ENCODE results near the gene ATP5PD.
A peak's percentile ranks its signal among the peaks of the same experiment; 100 is the strongest.
"Not testable (repeated sequence)": the region's sequence is repeated elsewhere in the genome, so short reads cannot be mapped to it uniquely, and the experiment has no call there.

Gene ATP5PD

DNA sequence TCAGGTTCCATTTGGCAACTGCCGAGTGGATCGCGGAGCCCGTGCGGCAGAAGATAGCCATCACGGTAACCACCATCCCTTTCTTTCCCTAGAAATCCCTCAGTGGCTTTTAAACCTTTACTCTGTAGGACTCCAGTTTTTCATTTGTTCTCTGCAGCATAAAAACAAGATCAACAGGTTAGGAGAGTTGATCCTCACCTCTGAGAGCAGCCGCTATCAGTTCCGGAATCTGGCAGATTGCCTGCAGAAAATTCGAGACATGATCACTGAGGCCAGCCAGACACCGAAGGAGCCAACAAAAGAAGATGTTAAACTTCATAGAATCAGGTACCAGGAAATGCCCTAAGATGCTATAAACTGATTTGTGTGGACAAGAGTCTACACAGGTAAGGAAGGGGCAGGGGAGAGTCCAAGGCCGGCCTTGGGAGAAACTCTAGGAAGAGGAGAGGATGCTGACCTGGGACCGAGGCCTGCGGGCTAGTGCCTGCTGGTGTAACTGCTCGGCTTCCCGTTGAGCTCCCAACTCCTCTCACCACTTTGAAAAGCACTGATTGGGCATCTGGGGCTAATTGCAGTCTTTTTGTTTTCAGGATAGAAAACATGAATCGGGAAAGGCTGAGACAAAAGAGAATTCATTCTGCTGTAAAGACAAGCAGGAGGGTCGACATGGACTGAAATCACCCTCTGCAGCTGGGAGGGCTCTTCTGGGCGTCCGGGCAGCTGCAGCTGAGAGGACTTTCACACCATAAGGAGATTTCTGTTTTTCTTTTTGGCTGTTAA lies 26.2 kb downstream of the ATP5PD start:
- no peak for DNase-seq (ENCODE audit: low read depth)

DNA sequence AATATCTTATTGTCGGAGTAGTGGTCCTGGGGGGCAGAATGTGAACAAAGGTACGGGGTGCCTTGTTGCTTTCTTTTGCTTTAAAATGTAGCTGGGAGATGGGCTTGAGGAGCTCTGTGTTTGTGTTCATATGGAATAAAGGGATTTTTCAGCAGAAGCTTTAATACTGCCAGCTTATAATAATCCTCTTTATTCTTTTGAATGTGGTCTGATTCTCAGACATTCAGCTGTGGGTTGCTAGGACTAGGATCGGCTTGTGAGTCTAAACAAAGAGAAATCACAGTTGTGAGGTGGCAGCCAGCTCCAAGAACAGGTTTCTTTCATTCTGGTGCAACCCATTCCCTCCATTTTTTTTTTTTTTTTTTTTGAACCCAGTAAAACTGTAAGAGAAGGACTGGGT lies 27.1 kb downstream of the ATP5PD start:
- DNase-seq (ENCODE audit: low read depth) = no peak

DNA sequence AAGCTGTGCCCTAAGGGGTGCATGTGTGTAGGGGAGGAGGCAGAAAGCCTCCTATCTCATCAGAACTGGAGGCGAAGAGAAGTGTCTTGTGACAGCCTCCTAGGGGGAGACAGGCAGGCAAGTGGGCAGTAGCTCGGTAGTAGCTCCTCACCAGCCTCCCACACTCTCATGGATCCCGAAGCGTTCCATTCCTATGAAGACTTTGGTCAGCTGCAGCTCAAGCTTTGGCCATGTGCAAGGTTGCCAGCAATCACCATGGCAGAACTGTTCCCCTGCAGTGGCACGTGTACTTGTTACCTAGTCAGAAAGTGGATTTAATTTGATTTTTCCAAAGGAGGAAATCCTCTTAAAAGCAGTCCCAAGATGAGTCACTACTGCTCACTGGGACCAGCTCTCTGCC lies 27.6 kb downstream of the ATP5PD start:
- no peak for DNase-seq (ENCODE audit: low read depth)

DNA sequence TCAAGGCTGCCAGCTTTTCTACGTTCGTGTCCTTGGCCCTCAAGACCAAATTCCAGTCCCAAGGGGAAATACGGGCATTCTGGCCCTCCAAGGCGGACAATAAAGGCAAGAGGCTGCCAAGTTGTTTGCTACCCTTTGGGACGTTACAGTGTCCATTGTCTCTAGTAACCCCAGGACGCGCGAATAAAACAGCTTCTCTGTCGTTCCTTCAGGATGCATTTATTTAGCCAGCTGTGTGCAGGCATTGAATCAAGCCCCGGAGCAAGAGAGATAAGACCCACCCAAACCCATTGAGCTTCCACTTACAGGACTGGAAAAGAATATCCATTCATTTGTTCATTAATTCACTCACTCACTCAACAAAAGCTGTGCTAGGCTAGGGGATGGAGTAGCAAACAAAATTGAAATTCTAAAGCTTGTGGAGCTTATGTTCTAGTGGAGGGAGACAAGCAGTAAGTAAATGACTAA lies 33.6 kb downstream of the ATP5PD start:
- no peak for DNase-seq (ENCODE audit: low read depth)

DNA sequence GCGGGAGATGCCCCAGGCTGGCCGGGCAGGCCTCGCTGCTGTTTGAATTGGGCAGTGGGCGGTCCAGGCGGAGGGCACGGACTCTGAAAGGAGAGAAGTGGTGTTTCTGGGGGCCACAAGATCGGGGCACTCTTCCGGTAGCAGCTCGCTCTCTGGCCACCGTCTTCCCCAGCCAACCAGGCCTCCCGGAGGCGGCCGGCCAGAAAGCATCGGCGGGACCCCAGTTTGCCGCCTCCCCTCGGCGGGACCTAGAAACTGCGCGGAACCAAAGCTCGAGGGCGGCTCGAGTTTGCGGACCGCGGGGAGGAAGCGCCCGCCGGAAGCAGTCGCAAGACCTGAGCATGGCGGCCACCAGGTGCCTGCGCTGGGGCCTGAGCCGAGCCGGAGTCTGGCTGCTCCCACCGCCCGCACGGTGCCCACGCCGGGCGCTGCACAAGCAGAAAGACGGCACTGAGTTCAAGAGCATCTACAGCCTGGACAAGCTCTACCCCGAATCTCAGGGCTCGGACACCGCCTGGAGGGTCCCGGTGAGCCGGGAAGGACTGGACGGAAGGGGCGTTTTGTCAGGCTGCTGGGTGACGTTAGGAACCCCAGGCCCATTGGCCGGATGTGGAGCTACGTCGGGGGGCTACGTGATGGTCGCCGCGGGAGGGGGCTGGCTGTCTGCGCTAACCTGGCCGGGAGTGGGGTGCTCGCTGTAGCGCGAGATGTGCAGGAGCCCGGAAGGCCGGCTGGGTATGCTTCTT lies 34.2 kb downstream of the ATP5PD start, which contains the start of gene MRPL58:
Gene MRPL58 (plus strand): TSS at position 325 of the 746 bp plus-strand sequence. CDS start 17 bp downstream, at position 342.
- DNase-seq (ENCODE audit: low read depth) = peak; percentile 53

DNA sequence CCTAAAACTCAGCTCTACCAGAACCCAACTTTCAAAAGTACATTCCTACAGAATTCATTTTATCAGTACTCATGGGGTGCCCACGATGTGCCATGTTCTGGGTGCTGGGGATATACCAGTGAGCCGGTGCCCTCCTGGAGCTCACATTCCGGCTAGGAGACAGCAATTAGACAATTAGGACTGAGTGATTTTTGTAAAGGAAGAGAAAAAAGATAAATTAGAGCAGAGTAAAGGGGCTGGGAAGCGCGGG lies 34.7 kb downstream of the ATP5PD start:
- DNase-seq (ENCODE audit: low read depth) = no peak

DNA sequence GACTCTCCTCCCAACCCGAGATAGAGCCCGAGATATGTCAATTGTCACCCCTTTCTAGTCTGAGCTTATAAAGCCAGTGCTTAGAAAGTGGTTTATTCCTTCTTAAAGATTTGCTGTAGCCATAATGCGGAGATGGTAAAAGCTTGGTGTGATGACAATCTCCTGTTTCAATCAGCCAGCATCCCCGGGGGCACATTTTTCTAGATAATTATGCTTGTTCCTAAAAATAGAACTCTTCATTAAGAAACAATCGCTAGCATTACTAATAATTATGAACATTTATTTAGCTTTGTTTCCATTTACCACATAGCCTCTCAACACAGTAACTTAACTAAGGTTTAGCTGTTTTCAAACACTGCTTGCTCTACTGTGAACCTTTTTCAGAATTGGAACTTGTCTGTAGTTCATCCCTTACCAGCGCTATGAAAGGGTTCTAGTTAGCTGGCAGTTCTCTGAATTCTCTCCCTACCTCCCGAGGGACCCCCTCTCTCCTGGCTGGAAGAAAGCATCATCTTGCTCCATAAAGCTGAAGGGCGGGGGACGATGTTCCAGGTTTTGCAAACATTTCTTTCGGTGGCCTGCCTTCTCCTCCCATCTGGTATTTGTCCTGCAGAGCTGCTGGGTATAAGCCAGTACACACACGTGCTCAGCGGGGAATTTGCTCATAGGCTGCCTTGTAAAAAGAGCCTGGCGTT lies 35.2 kb downstream of the ATP5PD start:
- no peak for DNase-seq (ENCODE audit: low read depth)

DNA sequence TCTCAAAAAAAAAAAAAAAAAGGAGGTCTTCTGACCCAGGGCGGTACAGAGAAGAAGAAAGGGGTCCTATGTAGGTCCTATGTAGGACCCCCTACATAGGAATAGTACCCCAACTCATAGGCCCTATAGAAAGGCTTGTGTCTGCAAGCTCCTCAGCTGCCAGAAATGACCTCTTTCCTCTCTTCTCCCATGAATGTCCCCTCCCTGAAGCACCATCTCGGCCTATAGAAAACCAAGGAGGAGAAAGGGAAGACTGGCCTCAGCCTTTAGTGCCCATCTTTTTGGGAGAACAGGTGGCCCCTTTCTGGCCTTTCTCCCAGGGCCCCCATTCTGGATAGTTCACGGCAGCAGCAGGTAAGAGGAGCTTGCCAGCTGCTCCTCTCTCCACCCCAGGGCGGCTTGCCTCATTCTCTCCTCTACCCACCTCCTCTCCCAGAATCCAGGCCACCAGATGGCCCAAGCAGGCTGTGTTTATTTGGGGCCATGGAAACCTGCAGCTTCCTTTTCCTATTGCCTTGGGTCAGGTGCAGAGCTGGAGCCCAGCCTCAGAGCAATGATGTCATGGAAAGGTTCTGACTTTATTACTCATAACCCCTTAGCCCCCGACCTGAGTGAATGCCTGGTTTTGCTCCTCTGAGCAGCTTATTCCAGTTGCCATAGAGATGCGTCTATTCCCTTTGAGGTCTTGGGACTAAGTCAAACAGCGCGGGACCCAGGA lies 35.9 kb downstream of the ATP5PD start:
- DNase-seq (ENCODE audit: low read depth) = no peak

DNA sequence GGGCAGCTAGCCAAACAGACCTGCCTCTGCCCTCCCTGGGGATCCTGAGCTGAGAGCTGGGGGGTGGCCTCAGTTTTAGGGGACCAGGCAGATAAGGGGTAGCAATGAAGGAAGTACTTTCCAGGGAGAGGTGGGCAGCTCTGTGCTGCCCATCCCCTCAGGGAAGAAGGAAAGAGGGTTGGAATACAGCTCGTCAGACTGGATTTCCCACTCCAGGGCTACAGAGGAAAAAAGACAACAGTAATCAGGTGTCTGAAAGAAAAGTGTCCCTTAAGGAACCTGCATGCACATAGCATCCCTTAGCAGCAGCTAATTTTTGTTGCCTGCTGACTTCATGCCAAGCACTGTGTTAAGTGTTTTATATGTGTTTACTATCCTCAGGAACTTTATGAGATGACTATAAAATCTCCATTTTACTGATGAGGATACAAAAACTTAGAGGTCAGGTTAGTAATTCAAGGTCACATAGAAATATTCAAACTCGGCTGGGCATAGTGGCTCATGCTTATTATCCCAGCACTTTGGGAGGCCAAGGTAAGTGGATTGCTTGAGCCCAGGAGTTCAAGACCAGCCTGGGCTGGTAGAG lies 37.5 kb downstream of the ATP5PD start:
- no peak for DNase-seq (ENCODE audit: low read depth)

DNA sequence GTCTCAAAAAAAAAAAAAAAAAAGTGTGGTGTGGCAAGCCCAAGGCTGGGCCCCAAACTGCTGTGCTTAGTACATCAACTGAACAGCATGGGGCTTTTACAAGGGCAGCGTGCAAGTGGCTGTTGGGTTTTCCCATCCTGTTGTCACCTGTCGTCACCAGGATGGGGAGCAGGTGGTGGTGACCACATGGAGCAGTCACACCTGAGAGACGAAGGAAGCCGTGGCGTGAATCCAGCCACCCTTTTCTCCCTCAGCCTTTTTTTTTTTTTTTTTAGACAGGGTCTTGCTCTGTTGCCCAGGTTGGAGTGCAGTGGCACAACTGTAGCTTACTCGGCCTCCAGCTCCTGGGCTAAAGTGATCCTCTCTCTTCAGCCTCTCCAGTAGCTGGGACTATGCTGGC lies 38.4 kb downstream of the ATP5PD start:
- DNase-seq (ENCODE audit: low read depth) = no peak

DNA sequence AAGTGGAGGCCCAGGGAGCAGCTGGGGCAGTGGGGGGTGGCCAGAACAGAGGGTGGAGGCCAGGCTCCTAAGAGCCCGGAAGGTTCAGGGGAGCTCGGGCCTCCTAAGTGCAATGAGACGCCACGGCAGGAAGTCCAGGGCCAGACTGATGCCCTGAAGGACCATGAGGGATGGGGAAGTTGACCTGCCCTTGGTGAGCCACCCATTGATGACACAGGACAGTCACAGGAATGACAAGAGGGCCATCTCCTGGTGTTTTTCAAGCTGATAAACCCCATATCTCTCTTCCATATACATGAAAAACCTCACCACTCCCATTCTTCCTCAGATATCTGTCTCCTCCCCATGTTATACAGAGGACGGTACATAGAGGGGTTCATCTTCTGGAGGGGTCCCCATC lies 40.1 kb downstream of the ATP5PD start:
- no peak for DNase-seq (ENCODE audit: low read depth)

DNA sequence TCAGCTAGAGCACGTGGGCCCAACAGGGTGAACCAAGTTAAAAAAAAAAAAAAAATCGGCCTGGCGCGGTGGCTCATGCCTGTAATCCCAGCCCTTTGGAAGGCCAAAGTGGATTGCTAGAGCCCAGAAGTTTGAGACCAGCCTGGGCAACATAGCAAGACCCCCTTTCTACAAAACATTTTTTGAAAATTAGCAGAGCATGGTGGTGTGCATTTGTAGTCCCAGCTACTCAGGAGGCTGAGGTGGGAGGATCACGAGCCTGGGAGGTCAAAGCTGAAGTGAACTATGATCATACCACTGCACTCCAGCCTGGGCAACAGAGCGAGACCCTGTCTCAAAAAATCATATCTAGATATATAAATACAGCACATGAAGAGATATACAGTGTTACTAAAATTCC lies 40.7 kb downstream of the ATP5PD start:
- not testable (repeated sequence) for DNase-seq (ENCODE audit: low read depth)

DNA sequence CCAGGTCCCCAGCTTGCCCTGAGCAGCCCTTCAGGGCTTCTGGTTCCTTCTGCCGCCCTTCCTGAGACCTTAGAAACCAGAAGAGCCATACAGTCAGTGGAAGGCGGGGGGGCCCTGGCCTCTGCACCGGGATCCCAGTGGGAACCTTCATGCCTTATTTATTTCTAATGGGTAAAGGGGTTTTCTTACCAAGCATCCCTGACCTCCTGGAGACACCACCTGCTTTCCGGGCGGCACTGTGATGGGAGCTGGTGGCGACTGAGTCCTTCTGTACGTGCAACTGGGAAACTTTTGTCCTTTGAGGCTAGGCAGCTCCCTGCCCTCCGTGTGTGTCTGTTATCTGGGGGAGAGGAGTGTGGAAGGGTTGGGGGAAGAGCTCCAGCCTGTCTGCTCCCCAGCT lies 41.5 kb downstream of the ATP5PD start:
- DNase-seq (ENCODE audit: low read depth) = no peak

DNA sequence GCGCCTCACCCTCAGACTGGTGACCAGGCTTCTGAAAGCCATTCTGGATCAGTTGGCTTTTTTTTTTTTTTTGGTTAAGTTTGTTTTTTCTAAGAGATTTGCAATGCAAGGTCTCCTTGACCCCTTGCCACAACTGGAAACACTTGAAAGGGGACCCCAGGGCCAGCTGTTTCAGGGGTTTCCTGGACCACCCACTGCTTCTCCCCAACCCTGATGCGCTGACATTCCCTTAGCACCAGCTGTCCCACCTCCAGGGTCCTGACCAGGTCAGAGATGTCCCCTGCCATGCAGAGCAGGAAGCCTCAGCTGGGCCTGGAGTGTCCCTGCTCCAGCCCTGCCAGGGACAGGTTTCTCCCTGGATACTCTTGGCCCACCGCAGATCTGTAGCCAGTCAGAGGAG lies 42.4 kb downstream of the ATP5PD start:
- DNase-seq (ENCODE audit: low read depth) = no peak

DNA sequence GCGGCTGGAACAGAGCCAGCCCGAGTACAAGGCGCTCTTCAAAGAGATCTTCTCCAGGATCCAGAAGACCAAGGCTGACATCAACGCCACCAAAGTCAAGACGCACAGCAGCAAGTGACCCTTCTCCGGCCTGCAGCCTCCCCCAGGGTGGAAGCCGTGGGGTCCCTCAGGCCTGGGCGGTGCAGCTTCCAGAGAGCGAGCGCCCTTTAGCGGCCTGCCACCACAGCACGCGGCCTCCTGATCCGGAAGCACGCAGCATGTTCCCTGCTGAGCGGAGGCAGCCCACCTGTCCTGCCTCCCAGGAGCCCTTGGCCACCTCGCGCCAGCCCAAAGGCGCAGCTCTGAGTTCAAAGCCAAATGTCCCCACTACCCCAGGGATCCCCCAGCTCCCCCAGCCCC lies 42.8 kb downstream of the ATP5PD start:
- no peak for DNase-seq (ENCODE audit: low read depth)

DNA sequence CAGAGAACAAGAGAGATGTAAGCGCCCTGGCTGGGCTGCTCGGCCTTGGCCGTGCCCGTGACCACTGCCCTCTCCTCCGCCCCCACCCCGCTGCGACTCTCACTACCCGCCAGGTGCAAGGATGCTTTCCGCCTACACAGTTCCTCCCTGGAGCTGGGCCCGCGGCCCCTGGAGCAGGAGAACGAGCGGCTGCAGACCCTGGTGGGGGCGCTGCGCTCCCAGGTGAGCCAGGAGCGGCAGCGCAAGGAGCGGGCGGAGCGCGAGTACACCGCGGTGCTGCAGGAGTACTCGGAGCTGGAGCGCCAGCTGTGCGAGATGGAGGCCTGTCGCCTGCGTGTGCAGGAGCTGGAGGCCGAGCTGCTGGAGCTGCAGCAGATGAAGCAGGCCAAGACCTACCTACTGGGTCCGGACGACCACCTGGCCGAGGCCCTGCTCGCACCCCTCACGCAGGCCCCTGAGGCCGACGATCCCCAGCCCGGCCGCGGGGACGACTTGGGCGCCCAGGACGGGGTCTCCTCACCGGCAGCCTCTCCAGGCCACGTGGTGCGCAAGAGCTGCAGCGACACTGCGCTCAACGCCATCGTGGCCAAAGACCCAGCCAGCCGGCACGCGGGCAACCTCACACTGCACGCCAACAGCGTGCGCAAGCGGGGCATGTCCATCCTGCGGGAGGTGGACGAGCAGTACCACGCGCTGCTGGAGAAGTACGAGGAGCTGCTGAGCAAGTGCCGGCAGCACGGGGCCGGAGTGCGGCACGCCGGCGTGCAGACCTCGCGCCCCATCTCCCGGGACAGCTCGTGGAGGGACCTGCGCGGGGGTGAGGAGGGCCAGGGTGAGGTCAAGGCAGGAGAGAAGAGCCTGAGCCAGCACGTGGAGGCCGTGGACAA lies 43.5 kb downstream of the ATP5PD start:
- no peak for DNase-seq (ENCODE audit: low read depth)

DNA sequence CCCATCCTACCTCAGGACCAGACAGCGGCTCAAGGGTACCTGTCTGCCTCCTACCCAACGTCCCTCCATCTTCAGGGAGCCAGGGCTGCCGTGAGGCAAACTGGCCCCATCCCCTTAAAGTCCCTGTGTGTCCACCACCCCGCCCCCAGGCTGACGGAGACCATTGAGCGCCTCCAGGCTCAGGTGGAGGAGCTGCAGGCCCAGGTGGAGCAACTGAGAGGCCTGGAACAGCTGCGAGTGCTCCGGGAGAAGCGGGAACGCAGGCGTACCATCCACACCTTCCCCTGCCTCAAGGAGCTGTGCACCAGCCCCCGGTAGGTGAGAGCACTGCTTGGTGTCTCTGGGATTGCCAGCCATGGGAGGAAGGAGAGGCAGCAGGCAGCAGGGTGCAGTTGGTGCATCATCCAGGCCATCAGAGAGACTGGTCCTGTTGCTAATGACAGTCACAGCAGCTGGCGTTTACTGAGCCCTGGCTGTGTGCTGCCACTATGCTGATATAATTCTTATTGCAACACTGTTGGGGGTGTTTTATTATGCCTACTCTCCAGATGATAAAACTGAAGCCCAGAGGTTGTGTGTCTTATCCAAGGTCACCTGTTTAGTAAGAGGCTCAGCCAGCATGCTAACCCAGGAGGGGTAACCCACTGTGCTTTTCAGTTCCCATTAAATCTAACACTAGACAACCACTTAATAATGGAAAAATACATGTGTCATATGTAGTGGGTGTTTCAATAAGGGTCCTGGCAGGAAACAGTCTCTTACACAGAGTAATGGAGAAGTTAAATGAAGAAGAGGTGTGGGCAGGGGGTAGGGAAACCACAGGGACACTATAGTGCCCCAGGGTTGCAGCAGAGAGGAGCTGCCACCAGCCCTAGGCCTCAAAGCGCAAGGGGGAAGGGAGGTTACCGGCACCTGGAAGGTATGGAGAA lies 44.6 kb downstream of the ATP5PD start:
- no peak for DNase-seq (ENCODE audit: low read depth)

DNA sequence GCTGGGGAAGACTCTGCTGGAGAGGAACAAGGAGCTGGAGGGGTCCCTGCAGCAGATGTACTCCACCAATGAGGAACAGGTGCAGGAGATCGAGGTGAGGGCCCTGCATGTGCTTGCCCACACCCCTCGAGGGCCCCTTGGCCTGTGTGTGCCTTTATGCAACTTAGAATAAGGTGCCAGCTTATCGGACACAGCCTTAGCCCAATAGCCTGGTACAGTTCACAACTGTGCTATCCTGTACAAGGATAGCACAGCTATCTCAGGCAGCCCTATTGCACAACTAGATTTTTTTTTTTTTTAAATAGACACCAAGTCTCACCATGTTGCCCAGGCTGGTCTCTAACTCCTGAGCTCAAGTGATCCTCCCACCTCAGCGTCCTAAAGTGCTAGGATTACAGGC lies 47.2 kb downstream of the ATP5PD start:
- no peak for DNase-seq (ENCODE audit: low read depth)

DNA sequence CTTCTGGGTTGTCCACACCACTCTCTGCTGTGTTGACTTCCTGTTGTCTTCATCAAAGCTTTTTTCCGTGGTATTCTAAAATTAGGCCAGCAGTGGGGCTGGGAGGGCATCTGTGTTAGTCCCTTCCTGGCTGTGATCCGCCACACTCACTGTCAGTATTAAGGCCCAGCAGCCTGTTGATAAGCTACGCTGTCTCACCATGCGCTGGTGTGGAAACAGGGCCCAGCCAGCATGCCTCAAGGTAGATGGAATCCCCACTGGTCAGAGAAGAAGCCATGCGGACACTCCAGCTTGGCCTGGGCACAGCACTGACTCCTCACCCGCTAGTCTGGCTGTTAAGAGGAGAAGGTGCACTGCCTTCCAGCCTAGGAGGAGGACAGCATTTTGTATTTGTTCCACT lies 48.0 kb downstream of the ATP5PD start:
- no peak for DNase-seq (ENCODE audit: low read depth)

DNA sequence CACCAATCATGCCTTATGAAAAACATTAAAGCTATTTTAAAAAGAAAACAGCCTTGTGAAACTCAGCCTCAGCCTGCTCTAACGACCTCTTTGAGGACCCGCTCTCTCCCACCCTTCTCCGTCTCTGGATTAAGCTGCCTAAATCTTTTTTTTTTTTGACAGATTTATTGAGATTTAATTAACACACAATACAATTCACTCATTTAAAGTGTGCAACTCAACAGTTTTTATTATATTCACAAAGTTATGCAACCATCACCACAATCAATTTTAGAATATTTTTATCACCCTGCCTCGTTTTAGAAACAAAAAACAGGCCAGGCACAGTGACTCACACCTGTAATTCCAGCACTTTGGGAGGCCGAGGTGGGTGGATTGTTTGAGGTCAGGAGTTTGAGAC lies 50.9 kb downstream of the ATP5PD start:
- DNase-seq (ENCODE audit: low read depth) = no peak
